ENCODE data around the gene OR2A12. TPM values are rescaled to one million over a fixed set of nuclear protein-coding genes. Genes with fewer than 3 reads are reported as not detected.

OR2A12 gene
- total RNA-seq, 1 experiment from 2014 or later, result not detected

GRCh38 chr7:144038887-144039286, 47.2 kb upstream of the OR2A12 start:
- Histone ChIP-seq H3K4me1 (no peaks in the 10 kb centered on the region), H3K27me3 (replicated peaks; ENCODE audit: control insufficient read depth, insufficient read depth, low read length) (no peaks in the 10 kb centered on the region), H3K9me3 (no peaks in the 10 kb centered on the region), H3K4me3 (ENCODE audit: low read depth, low read length) (no peak overlapping the region), H3K36me3 (ENCODE audit: control insufficient read depth, insufficient read depth, low read length) (no peaks in the 10 kb centered on the region)
- no peaks in the 10 kb centered on the region for H3K4me1 Mint-ChIP-seq (ENCODE audit: low read depth, unreplicated experiment)
- no peak overlapping the region for H3K27ac Mint-ChIP-seq (ENCODE audit: unreplicated experiment)
- CTCF ChIA-PET, result no interaction called here
- no peak for TF ChIP-seq CTCF (IDR thresholded peaks at IDR 0.05; ENCODE audit: insufficient read depth in 1 of 2, low read depth in 1 of 2, low read length in 1 of 2, severe bottlenecking in 1 of 2, unreplicated experiment in 1 of 2)
- H3K9me3 Mint-ChIP-seq (ENCODE audit: unreplicated experiment), result no peaks in the 10 kb centered on the region
- no TSS peak for BruUV-seq (replicated peaks)
- POLR2A ChIA-PET, result no interaction called here
- no peaks in the 10 kb centered on the region for H3K36me3 Mint-ChIP-seq (ENCODE audit: insufficient read depth, unreplicated experiment)
- no peak overlapping the region for H3K4me3 Mint-ChIP-seq (ENCODE audit: unreplicated experiment)
- intact Hi-C loops (cut with micrococcal nuclease; ENCODE audit: unreplicated experiment), result no loop called here
- no peak for DNase-seq
- H3K27me3 Mint-ChIP-seq (ENCODE audit: insufficient read depth, unreplicated experiment), result peaks cover 3% of the 10 kb centered on the region

GRCh38 chr7:144048648-144049047, 37.4 kb upstream of the OR2A12 start, which contains the start of gene OR2A5:
Gene OR2A5 (plus strand): TSS chr7:144048948. CDS start chr7:144050402, 1,454 bp downstream.
- H3K4me1 Mint-ChIP-seq (ENCODE audit: low read depth, unreplicated experiment), result peaks cover 12% of the 10 kb centered on the region
- H3K4me3 Mint-ChIP-seq (ENCODE audit: unreplicated experiment), result no peak within 1 kb of the TSS
- no peaks in the 10 kb centered on the region for H3K9me3 Mint-ChIP-seq (ENCODE audit: unreplicated experiment)
- Histone ChIP-seq H3K4me3 (ENCODE audit: low read depth, low read length) (no peak within 1 kb of the TSS), H3K9me3 (no peaks in the 10 kb centered on the region), H3K27me3 (replicated peaks; ENCODE audit: control insufficient read depth, insufficient read depth, low read length) (no peaks in the 10 kb centered on the region), H3K36me3 (ENCODE audit: control insufficient read depth, insufficient read depth, low read length) (no peaks in the 10 kb centered on the region), H3K4me1 (no peaks in the 10 kb centered on the region)
- POLR2A ChIA-PET, result no interaction called here
- no peaks in the 10 kb centered on the region for H3K36me3 Mint-ChIP-seq (ENCODE audit: insufficient read depth, unreplicated experiment)
- intact Hi-C loops (cut with micrococcal nuclease; ENCODE audit: unreplicated experiment), result no loop called here
- BruUV-seq (replicated peaks), result no TSS peak
- CTCF ChIA-PET, result interaction anchor here (1.8 kb wide), 1 partner anchor 79 kb away, joined by 10 read pairs; no protein-coding TSS in a partner anchor
- no peak for DNase-seq
- H3K27ac Mint-ChIP-seq (ENCODE audit: unreplicated experiment), result no peak within 1 kb of the TSS
- TF ChIP-seq CTCF (IDR thresholded peaks at IDR 0.05; ENCODE audit: insufficient read depth in 1 of 2, low read depth in 1 of 2, low read length in 1 of 2, severe bottlenecking in 1 of 2, unreplicated experiment in 1 of 2), result no peak
- H3K27me3 Mint-ChIP-seq (ENCODE audit: insufficient read depth, unreplicated experiment), result no peaks in the 10 kb centered on the region

GRCh38 chr7:144049491-144049890, 36.6 kb upstream of the OR2A12 start:
- intact Hi-C loops (cut with micrococcal nuclease; ENCODE audit: unreplicated experiment), result no loop called here
- H3K4me1 Mint-ChIP-seq (ENCODE audit: low read depth, unreplicated experiment), result peaks cover 12% of the 10 kb centered on the region
- Histone ChIP-seq H3K9me3 (no peaks in the 10 kb centered on the region), H3K4me1 (no peaks in the 10 kb centered on the region), H3K27me3 (replicated peaks; ENCODE audit: control insufficient read depth, insufficient read depth, low read length) (no peaks in the 10 kb centered on the region), H3K36me3 (ENCODE audit: control insufficient read depth, insufficient read depth, low read length) (no peaks in the 10 kb centered on the region), H3K4me3 (ENCODE audit: low read depth, low read length) (no peak overlapping the region)
- H3K4me3 Mint-ChIP-seq (ENCODE audit: unreplicated experiment), result no peak overlapping the region
- POLR2A ChIA-PET, result no interaction called here
- H3K36me3 Mint-ChIP-seq (ENCODE audit: insufficient read depth, unreplicated experiment), result no peaks in the 10 kb centered on the region
- CTCF ChIA-PET, result no interaction called here
- no peak for DNase-seq
- no TSS peak for BruUV-seq (replicated peaks)
- H3K27ac Mint-ChIP-seq (ENCODE audit: unreplicated experiment), result no peak overlapping the region
- TF ChIP-seq CTCF (IDR thresholded peaks at IDR 0.05; ENCODE audit: insufficient read depth in 1 of 2, low read depth in 1 of 2, low read length in 1 of 2, severe bottlenecking in 1 of 2, unreplicated experiment in 1 of 2), result no peak
- H3K27me3 Mint-ChIP-seq (ENCODE audit: insufficient read depth, unreplicated experiment), result no peaks in the 10 kb centered on the region
- H3K9me3 Mint-ChIP-seq (ENCODE audit: unreplicated experiment), result no peaks in the 10 kb centered on the region

Measured in Caco-2 (cell line).